Measurements from ENCODE around the gene YIF1A. TPM values are rescaled to one million over a fixed set of nuclear protein-coding genes. Genes with fewer than 3 reads are reported as not detected.

The YIF1A gene
- total and polyA plus RNA-seq, 2 donors (not counting 3 experiments of a cell fraction or from before 2014, with no cell fraction given) = 104 to 271 TPM

DNA sequence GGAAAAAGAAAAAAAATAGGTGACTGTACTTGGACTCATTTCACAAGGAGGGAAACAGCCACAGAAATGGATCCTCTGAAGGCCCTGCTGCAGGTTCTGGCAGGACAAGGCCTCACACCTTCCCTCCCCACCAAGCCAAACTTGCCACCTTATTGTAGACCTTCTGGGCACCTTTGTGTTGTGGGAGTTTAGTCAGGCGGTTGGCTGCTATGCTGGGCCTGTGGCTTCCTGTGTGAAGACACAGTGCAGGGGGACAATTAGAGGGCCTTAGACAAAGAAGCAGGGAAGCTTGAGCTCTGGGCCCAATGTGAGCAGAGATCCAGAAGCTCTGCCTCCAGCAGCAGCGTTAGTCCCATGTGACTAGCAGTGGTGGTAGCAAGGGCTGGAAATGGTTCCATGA is 16.3 kb downstream of the YIF1A start:
- no peak for TF ChIP-seq POLR2A (IDR thresholded peaks at IDR 0.05; ENCODE audit: low read depth, low read length)
- no peak for TF ChIP-seq POLR2AphosphoS5 (IDR thresholded peaks at IDR 0.05; ENCODE audit: insufficient read depth, low read depth, low read length)
- no peak for TF ChIP-seq GATA2 (IDR thresholded peaks at IDR 0.05; ENCODE audit: insufficient read depth, insufficient read length, low read depth, low read length)
- TF ChIP-seq MYC (IDR thresholded peaks at IDR 0.05; ENCODE audit: low read depth, low read length) = no peak
- no peak for TF ChIP-seq FOS (IDR thresholded peaks at IDR 0.05; ENCODE audit: borderline replicate concordance, insufficient read depth, low read length)
- TF ChIP-seq, protein P1, sequence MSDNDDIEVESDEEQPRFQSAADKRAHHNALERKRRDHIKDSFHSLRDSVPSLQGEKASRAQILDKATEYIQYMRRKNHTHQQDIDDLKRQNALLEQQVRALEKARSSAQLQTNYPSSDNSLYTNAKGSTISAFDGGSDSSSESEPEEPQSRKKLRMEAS (IDR thresholded peaks at IDR 0.05; ENCODE audit: insufficient read depth, insufficient read length) = no peak
- TF ChIP-seq JUN (IDR thresholded peaks at IDR 0.05; ENCODE audit: borderline replicate concordance, insufficient read depth, insufficient read length, low read depth) = no peak
- ChIA-PET POLR2A (interaction anchor here (0.6 kb wide), 1 partner anchor 375 kb away, joined by 3 read pairs; no protein-coding TSS in a partner anchor), CTCF (interaction anchor here (0.9 to 6.2 kb wide), 3 partner anchors 9 to 50 kb away, joined by 3 to 53 read pairs (median 12); no protein-coding TSS in a partner anchor)
- dilution Hi-C loops (cut with MboI; ENCODE audit: extremely low pct_ligation_motif_present, low sequenced_read_pairs) = no loop called here
- H3K27ac ChIP-seq (ENCODE audit: insufficient read depth, low read depth, low read length) = no peak overlapping the region
- DNase-seq (ENCODE audit: low read depth, low spot score) = no peak
- intact Hi-C loops (cut with micrococcal nuclease) = no loop called here
- H3K4me2 ChIP-seq (ENCODE audit: insufficient read depth, low read length) = no peak overlapping the region
- H3K4me3 ChIP-seq (replicated peaks in 1 of 3; ENCODE audit: insufficient read depth in 1 of 3, low read depth in 1 of 3, low read length in 3 of 3) = no peak overlapping the region
- FAIRE-seq = no peak
- H3K9ac ChIP-seq (replicated peaks; ENCODE audit: extremely low read depth, insufficient read depth, low read length) = no peak overlapping the region
- peaks cover 14 to 40% of the 10 kb centered on the region in 2 experiments for H3K36me3 ChIP-seq (ENCODE audit: control insufficient read depth in 2 of 2, extremely low read depth in 1 of 2, insufficient read depth in 2 of 2, low read length in 2 of 2)
- BruUV-seq (replicated peaks) = no TSS peak
- peaks cover 28% of the 10 kb centered on the region for H3K79me2 ChIP-seq (ENCODE audit: control insufficient read depth, insufficient read depth, low read length)
- peaks cover 12% of the 10 kb centered on the region for H3K4me1 ChIP-seq (ENCODE audit: control insufficient read depth, extremely low read depth, insufficient read depth, low read length)
- no peaks in the 10 kb centered on the region for H3K9me3 ChIP-seq (replicated peaks; ENCODE audit: control insufficient read depth, insufficient read depth, low read length)
- no peaks in the 10 kb centered on the region for H4K20me1 ChIP-seq (replicated peaks; ENCODE audit: control insufficient read depth, extremely low read depth, insufficient read depth, low read length)
- H2AFZ ChIP-seq (ENCODE audit: low read depth, low read length) = no peak overlapping the region
- H3K9me1 ChIP-seq (replicated peaks; ENCODE audit: control insufficient read depth, extremely low read depth, insufficient read depth, low read length) = no peaks in the 10 kb centered on the region
- H3K27me3 ChIP-seq (ENCODE audit: control insufficient read depth in 2 of 2, insufficient read depth in 2 of 2, low read length in 2 of 2) = no peaks in the 10 kb centered on the region

DNA sequence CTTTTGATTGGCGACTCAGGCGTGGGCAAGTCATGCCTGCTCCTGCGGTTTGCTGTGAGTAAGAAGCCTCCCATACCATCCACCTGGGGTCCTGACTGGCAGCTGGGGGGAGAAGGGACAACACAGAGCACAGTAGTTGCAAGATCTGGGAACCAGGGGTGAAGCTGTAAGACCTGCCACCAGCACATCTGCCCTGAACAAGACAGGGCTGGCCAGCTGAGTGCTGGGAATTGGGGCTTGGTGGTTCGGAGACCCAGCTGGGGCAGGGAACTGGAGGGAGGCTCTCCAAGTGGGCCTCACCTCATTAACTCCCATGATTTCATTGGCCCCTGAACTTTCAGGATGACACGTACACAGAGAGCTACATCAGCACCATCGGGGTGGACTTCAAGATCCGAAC is 17.1 kb downstream of the YIF1A start:
- intact Hi-C loops (cut with micrococcal nuclease) (no loop called here), dilution Hi-C loops (cut with MboI; ENCODE audit: extremely low pct_ligation_motif_present, low sequenced_read_pairs) (no loop called here)
- ChIA-PET CTCF (interaction anchor here (6.2 kb wide), 1 partner anchor 10 kb away, joined by 53 read pairs; no protein-coding TSS in a partner anchor), POLR2A (no interaction called here)
- H3K79me2 ChIP-seq (ENCODE audit: control insufficient read depth, insufficient read depth, low read length) = peaks cover 28% of the 10 kb centered on the region
- no peak overlapping the region for H2AFZ ChIP-seq (ENCODE audit: low read depth, low read length)
- peaks cover 14 to 40% of the 10 kb centered on the region in 2 experiments for H3K36me3 ChIP-seq (ENCODE audit: control insufficient read depth in 2 of 2, extremely low read depth in 1 of 2, insufficient read depth in 2 of 2, low read length in 2 of 2)
- no TSS peak for BruUV-seq (replicated peaks)
- no peak overlapping the region for H3K27ac ChIP-seq (ENCODE audit: insufficient read depth, low read depth, low read length)
- no peaks in the 10 kb centered on the region for H4K20me1 ChIP-seq (replicated peaks; ENCODE audit: control insufficient read depth, extremely low read depth, insufficient read depth, low read length)
- no peaks in the 10 kb centered on the region for H3K27me3 ChIP-seq (ENCODE audit: control insufficient read depth in 2 of 2, insufficient read depth in 2 of 2, low read length in 2 of 2)
- no peaks in the 10 kb centered on the region for H3K9me3 ChIP-seq (replicated peaks; ENCODE audit: control insufficient read depth, insufficient read depth, low read length)
- no peak overlapping the region for H3K4me3 ChIP-seq (replicated peaks in 1 of 3; ENCODE audit: insufficient read depth in 1 of 3, low read depth in 1 of 3, low read length in 3 of 3)
- DNase-seq (ENCODE audit: low read depth, low spot score) = no peak
- TF ChIP-seq GATA2 (IDR thresholded peaks at IDR 0.05; ENCODE audit: insufficient read depth, insufficient read length, low read depth, low read length) (no peak), EZH2 (IDR thresholded peaks at IDR 0.05; ENCODE audit: borderline replicate concordance, low read depth, low read length, severe bottlenecking) (no peak), MYC (IDR thresholded peaks at IDR 0.05; ENCODE audit: low read depth, low read length) (no peak), JUN (IDR thresholded peaks at IDR 0.05; ENCODE audit: borderline replicate concordance, insufficient read depth, insufficient read length, low read depth) (no peak), POLR2A (IDR thresholded peaks at IDR 0.05; ENCODE audit: low read depth, low read length) (no peak), POLR2AphosphoS5 (IDR thresholded peaks at IDR 0.05; ENCODE audit: insufficient read depth, low read depth, low read length) (no peak)
- TF ChIP-seq, protein P1 (IDR thresholded peaks at IDR 0.05; ENCODE audit: insufficient read depth, insufficient read length) = no peak
- no peak for FAIRE-seq
- no peak overlapping the region for H3K4me2 ChIP-seq (ENCODE audit: insufficient read depth, low read length)
- no peak overlapping the region for H3K9ac ChIP-seq (replicated peaks; ENCODE audit: extremely low read depth, insufficient read depth, low read length)
- H3K9me1 ChIP-seq (replicated peaks; ENCODE audit: control insufficient read depth, extremely low read depth, insufficient read depth, low read length) = no peaks in the 10 kb centered on the region
- peaks cover 12% of the 10 kb centered on the region for H3K4me1 ChIP-seq (ENCODE audit: control insufficient read depth, extremely low read depth, insufficient read depth, low read length)
